Endothelial cell of hepatic sinusoid (primary cell): ENCODE measurements around the gene PCAT6.
"Not testable (repeated sequence)": the region's sequence is repeated elsewhere in the genome, so short reads cannot be mapped to it uniquely, and the experiment has no call there.

Experiments
- in situ Hi-C: cut with HindIII; loops from 2 replicates; pipeline ENCODE4 v1.10.0; 2017; ENCODE audit warnings: low sequenced_read_pairs

The PCAT6 gene

DNA sequence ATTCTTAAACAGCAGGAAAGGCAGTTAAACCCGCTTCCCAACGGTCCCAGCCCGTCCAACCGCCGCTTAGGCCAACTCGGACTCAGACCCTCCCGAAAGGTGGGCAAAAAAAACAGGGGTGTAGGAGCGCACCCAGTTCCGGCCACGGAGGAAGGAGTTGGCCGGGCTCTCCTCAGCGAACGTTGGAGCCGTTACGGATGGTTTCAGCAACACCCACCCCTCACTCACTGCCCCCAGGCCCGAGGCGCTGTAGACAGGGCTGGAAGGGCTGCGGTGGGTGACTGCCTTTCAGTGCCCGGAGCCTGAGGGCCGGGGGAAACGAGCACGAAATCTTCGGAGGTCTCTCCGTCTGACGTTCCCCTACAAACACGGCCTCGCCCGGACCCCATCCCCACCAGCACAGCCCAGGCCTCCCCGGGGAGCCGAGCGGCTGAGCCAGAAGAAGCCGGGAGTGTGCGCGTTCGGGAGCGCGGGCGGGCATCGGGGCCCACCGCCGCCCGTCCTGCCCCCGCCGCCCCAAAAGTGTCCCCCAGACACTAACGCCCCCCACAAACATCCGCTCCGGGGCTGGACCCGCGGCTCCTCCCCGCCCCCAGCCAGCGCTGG, 3.8 kb upstream of the PCAT6 start:
- in situ Hi-C loops, result no loop called here

DNA sequence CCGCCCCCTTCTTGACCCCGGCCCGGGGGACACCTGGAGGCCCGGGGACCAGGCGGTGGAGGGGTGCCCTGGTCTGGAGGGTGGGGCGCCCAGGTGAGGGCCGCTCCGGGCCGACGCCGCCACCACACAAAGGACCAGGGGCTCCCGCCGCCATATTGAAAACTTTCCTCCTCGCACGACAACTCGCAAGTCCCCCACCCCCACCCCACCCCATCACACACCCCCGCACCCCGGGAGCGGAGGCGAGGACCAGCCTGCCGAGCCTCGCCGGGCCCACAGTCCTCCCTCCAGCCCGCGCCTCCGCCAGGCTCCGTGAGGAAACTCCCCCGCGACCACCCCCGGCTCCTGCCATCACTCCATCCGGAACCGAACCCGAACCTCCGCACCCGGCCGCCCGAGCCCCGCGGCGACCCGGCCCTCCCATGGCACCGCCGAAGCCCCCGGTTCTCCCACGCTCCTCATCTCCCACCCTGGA, 3.3 kb upstream of the PCAT6 start:
- in situ Hi-C loops, result no loop called here

DNA sequence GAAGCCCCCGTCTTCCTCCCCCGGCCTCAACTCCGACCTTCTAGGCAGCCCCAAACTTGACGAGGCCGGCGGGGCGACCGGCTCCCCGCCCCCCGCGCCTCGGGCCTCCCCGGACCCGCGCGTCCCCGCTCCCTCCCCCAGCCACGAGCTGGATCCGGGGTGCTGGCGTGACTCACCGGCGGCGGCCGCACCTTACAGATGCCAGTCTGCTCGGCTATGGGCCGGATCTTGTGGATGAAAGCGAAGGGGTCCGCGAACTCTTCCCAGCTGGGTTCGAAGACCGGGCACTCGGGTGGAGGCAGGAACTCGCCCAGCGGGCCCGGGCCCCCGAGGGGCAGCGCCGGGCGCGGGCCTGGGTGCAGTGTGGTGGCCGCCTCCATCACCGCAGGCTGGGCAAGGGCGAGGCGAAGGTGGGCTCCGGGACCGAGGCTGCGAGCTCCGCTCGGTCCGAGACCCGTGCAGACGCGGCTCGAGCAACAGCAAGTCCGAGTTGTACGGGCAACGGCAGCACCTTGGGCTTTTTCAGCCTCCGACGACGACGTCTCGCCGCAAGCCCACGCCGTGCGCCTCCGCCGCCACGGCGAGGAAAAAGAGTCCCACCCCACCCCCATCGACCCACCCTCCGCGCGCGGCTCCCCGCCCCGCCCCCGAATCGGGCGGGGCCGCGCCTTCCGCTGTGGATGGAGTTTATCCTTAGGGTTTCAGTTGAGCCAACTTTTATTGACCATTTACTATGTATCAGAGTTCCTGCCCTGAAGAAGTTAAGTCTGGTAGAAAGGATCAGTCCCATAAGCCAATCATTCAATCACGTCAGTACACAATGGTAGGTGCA, 2.6 kb upstream of the PCAT6 start, which contains the start of gene KDM5B:
Gene KDM5B, minus strand, starts transcription at position 496 of the 832 bp plus-strand sequence. Its CDS starts 116 bp downstream, at position 380.
- in situ Hi-C loops, result no loop called here

DNA sequence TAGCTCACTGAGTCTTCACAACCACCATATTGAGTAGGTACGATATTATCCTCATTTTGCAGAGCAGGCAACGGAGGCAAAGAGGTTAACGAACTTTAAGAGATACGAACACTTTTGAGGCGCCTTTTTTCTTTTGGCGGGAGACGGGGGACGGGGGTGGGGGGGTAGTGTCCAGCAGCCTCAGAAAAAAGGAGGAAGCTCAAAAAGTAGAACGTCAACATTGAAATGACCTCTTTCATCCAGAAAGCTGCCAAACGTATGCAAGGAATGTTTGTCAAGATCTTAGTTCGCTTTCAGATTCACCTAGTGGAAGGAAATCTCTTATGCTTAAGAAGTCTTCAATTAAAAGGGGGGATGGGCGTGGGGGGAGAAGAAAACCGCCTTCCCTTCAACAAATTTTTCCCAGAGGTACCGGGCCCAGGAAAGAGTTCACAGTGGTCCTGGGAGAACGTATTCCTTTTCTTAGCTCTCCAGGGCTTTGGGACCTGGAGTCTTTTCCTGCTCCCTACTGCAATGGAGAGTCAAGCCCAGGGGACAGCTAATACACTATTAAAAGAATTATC, 1.1 kb upstream of the PCAT6 start:
- in situ Hi-C loops, result no loop called here

DNA sequence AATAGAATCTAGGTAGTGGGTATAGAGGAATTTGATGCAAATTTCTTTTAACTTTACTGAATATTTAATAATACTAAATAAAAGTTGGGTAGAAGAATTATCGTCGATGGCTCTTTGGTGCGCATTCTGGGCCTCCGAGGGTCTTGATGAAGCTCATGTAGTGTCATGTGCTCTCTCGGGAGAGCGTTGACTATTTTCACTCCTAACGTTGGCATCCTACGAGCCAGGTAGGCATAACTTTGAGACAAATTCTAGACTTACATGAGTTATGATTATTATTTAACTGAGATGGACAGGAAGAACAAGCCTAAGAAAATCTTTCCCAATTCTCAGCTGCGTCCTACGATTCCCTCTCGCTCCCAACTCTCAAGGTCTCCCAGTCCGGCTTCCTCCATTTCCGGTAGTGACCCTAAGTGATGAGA, 550 bp upstream of the PCAT6 start:
- in situ Hi-C loops, result no loop called here

DNA sequence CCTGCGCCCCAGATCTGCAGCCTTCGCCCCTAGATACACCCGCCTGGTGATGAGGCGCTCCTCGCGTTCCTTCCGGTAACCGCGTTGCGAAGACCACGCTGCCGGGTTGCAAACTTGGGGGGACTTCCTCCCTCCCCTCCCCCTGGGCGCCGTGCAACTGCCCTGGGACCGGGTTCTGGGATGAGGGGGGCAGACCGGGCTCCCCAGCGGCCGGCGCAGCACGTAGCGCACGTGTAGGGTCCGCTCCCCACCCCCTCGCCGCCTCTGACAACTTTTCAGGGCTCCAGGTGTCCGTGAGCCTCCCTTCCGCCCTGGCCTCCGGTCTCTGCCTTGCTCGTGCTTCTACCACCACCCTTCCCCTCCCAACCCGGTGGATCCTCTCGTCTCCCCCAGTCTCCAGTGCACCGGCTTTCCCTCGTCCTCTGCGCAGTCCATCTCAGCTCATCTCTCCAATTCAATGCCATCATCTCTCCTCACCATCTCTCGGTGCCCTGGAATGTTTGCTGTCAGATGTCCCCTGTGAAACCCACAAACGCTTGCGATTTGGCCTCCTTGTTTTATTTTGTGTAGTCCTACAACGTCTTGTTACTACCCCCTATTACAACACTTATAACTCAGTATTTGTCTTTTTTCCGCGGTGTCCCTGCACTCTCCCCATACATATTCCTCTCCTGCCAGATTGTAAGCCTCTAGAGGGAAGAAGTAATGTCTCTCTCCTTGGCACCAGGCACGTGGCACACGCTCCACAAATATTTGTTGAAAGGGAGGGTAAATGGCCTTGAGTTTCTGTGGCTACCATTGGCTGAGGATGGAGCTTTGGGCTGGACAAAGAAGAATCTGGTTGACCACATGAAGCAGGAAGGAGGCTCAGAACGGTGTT, 782 bp downstream of the PCAT6 start:
- in situ Hi-C loops, result no loop called here

DNA sequence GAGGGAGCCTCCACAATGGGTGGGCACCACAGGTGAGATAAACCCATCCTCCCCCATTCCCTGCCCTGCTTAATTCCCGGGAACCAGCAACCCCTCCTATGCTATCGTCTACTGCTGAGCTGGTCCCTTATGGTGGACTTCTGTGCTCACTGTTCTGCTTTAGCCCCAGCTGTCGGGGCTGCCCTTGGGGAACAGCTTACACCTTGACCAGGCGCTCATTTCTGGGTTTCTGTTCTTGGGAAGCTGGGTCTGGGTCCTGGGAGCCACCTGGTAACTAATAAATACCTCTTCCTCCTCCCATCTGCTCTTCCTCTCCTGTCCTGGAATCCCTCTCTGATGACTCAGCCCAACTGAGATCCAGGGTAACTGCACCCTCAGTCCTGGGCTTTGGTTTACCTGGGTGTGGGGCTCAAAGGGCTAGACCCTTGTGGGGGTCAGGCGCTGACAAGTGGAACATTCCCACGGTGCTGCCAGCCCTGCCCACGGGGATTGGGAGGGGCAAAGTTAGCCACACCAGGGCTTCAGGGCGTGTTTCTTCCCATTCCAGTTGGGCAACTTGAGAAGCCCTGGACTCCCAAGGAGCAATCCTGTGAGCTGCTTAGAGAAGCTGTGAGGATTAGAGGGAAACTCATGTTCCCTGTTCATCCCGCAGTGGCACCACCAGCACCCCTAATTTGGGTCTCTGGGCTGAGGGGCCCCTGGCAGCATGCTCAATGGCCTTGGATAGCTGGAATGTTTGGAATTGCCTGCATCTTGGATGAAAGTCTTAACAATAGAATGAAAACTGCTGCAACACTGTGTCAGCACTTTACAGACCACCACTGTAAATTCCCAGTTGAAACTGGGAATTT, 1.6 kb downstream of the PCAT6 start:
- in situ Hi-C loops, result no loop called here

DNA sequence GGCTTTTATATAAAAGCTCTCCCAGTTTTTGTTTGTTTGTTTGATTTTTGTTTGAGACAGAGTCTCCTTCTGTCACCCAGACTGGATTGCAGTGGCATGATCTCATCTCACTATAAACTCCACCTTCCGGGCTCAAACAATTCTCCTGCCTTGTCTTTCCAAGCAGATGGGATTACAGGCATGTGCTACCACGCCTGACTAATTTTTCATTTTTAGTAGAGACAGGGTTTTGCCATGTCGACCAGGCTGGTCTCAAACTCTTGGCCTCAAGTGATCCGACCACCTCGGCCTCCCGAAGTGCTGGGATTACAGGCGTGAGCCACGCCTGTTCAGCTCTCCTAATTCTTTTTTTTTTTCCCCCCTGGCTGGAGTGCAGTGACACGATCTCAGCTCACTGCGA, 4.4 kb downstream of the PCAT6 start:
- in situ Hi-C loops, result no loop called here

DNA sequence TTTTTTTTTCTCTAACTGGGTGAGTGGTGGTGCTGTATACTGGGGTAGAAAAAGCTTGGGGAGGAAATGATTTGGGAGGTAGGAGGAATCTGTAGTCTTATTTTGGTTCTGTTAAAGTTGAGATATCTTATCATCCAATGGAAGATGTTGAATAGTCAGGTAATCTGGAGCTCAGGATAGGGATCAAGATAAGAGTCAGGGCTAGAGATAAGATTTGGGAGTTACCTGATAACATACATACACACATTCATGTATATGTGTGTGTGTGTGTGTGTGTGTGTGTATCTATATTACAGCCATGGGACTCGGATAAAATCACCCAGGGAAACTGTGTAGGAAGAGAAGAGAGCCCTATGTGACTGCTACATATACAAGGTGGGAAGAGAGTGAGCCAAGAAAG, 8.1 kb downstream of the PCAT6 start:
- in situ Hi-C loops, result no loop called here

DNA sequence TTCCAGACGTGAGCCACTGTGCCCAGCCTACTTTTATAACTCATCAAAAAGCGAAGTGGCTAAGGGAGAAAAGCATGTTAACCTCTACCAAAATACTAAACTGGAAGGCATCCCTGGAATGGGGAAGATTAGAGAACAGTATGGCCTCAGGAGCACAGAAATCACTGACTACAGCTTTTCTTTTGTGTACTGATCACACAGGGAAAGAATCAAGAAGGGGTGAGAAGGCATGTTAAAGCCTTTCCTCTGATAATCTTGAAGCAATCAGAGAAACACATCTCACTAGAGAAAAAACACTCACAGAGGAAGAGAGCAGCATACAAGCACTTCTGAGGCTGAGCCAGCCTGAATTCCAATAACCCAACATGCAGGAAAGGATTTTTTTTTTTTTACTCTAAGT, 10.7 kb downstream of the PCAT6 start:
- in situ Hi-C loops, result loop anchor here (5.0 kb wide), 1 partner anchor 36 kb away; no protein-coding TSS in a partner anchor

DNA sequence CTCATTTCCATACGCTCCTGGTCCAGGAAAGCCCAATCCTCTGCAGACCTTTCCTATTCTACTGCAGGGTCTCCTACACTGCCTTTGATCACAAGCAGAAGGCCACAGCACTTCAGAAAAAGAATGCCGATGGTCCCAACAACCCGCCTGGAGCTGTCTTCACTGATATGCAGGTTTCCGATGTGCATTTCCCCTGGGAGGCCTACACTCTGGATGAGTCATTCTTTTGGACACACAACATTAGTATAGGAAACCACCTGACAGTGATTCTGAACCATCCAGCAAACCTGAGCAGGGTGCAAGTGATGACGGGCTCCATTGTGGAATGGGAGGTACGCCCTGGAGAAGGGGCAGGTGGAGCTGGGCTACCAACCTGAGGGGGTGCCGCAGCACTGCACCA, 15.0 kb downstream of the PCAT6 start:
- in situ Hi-C loops, result no loop called here

DNA sequence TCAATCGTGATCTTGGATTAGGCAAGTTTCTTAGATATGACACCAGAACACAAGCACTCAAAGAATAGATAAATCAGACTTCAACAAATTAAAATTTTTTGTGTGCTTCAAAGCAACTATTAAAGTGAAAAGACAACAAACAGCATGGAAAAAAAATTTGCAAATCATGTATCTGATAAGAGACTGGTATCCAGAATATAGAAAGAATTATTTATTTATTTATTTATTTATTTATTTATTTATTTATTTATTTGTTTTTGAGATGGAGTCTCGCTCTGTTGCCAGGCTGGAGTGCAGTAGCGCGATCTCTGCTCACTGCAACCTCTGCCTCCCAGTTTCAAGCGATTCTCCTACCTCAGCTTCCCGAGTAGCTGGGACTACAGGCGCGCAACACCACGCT, 18.5 kb downstream of the PCAT6 start:
- in situ Hi-C loops, result not testable (repeated sequence)

DNA sequence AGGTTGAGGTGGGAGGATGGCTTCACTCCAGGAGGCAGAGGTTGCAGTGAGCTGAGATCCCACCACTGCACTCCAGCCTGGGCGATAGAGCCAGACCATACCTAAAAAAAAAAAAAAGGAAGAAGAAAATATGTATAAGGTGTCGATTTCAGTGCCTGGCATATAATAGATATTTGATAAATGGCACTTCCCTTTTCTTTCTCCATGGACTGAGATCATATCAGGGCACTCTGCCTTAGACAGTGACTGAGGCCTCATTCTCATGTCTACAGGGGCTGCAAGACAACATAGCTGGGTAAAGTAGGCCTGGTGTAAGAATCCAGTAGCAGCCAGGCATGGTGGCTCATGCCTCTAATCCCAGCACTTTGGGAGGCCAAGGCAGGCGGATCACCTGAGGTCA, 21.2 kb downstream of the PCAT6 start:
- in situ Hi-C loops, result no loop called here

DNA sequence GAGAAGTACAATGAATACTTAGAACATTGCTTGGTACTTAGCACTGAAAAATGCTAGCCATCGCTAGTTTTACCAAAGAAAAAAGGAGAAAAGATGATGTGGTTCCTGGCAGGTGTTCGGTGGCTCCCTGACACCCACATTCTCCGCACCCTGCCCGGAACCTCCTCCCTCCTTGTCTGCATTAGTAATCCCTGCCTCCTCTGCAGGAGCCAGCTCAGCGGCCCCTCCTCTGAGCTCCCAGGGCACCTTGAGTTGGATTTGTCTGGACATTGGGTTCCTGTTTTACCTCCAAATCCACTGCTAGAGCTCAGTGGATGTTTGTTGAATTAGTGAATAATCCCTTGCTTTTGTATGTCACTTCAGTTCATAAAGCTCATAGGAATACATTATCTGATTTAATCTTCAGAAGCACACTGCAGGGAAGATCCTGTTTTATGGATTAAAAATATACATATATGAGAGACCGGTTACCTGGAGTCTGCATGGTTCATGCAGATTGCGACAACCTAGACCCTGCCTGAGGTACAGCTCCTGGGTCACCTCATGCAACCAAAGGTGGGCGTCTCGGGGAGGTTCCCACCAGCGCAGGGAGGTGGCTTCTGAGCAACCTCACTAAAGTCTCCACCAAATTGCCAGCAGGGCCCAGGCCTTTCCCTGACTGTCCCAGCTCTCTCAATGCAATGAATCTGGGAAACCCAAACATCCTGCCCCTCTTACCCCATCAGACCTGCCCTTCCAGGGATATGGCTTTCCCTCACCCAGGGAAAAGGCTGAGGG, 24.2 kb downstream of the PCAT6 start:
- in situ Hi-C loops, result no loop called here

DNA sequence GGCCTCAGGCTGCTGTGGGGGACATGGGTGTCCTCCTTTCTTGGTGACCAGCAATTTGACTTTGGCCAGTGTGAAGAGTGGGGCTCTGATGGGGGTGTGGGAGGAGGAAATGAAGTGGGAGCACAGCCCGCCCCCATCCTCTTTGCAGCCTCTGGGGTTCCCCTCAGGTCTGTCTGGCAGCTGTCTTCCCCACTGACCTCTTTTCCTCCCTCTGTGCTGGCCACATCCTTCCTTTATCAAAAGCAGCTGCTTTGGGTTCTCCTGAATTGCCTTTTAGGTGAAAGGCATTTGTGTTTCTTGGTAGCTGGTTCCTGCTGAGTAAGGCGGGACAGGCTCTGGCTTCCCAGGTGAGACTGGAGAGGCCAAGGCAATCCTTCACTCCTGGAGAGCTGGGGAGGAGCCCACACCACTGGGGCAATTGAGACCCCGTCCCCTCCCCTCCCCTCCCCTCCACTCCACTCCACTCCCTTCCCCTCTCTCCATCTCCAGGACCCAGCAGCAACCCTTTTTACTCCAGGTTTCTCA, 24.9 kb downstream of the PCAT6 start:
- in situ Hi-C loops, result no loop called here

DNA sequence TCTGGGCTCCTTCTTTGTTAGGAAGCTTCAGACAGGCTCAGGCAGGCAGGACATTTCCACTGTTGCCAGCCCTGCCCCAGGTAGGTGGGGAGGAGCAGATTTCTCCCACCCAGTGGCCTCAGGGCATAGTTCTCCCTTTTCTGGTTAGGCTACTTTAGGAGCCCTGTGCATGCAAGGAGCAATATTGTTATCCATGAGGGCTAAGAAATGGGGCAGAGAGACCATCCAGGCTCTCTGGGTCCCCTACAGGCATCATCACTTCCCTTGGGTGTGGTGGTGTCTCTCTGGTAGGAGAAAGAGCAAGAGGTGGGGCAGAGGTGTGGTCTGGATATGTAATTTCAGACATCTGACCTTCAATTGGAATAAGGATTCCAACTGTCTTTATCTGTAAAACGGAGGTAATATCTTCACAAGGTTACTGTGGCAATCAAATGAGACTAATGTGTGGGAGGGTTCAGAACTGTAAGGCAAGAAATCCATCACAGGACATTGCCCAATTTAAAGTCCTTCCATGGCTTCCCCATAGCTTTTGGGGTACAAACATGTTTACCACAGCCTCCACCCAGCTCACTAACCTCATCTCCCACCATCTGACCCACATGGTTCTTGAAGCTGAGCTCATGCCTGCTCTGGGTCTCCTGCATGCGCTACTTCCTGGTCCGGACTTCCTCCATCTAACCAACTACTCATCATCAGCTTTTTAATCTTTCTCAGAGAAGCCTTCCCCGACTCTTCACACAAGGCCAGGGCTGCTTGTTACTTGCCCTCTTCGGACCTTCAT, 26.1 kb downstream of the PCAT6 start:
- in situ Hi-C loops, result no loop called here

DNA sequence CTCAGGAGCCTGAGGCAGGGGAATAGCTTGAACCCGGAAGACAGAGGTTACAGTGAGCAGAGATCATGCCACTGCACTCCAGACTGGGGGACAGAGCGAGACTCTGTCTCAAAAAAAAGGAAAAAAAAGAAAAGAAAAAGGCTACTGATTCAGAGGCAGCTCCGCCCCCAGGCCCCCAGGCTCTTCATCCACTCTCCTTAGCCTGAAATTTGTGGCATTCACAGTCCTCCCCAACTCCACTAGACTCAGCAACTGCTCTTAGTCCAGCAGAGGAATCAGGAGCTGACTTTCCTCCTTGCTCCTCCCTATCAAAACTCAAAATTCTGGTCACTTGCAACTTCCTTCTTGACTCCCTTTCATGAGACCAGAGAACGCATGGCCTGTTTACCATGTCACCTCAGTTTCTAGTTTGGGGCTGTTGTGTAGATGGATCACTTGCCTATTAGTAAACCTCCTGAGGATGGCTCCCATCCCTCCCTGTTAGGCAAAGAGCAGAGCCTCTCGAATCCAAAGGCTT, 27.1 kb downstream of the PCAT6 start:
- in situ Hi-C loops, result no loop called here

DNA sequence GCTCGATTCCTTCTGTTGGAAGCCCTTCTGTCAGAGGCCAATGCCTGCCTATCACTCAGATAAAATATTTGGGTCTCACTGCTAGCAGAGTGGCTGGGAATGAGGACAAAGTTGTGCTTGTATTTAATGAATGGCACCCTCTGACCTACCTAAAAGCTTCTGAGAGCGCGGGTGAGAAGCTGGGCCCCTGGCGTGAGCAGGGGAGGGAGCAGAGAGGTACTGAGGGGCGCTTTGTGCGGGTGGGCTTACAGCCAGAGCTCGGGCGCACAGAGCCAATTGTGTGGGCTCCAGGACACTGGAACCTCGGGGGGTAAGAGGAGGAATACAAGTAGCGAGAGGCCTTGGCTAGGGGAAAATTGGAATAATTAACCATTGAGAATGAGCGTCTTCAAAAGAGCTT, 32.3 kb downstream of the PCAT6 start:
- in situ Hi-C loops, result no loop called here
